H7 (cell line): ENCODE results near the gene GPALPP1. TPM values are rescaled to one million over a fixed set of nuclear protein-coding genes. Genes with fewer than 3 reads are reported as not detected.

Experiments
- DNase-seq: peaks from one replicate; pipeline ENCODE4 v3.0.0; 2012
- H3K27me3 ChIP-seq: 2 replicates; pipeline ENCODE4 v1.6.0; 2011; ENCODE audit warnings: mild to moderate bottlenecking, low read length; ENCODE audit not compliant: control insufficient read depth, insufficient read depth
- H3K36me3 ChIP-seq: replicated peaks from 2 replicates; pipeline ENCODE4 v1.5.1; 2011; ENCODE audit warnings: low read length; ENCODE audit not compliant: control insufficient read depth, insufficient read depth
- H3K4me3 ChIP-seq: 2 replicates; pipeline ENCODE4 v1.5.1; 2011; ENCODE audit warnings: low read depth, mild to moderate bottlenecking, control low read depth, low read length, moderate library complexity; ENCODE audit not compliant: insufficient read depth
- total RNA-seq: library from RNA; depleted of rRNA; stranded (reverse); fragments of >200 nt; shearing (Covaris generic); gene quantifications from 2 replicates; pipeline ENCODE4 v1.2.3, GENCODE V29; 2014

Gene GPALPP1
- total RNA-seq, 1 experiment from 2014 or later: 25.7 TPM

DNA sequence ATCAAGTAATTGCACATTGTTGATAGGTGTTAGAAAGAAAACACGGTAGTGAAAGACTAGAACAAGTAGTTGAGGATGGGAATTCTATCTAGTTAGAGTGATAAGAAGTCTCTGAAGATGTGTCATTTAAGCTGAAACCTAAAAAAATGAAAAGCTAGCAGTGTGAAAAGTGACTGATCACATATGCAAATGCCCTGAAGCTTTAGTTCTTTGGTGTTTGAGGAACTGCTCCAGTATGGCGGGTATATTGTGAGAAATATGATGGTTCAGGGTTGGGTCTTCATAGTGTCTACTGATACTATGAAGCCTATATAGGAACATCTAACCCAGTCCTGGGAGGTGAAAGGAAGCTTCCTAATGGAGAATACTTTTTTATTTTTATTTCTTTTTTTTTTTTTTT is 45.0 kb downstream of the GPALPP1 start:
- H3K36me3 ChIP-seq: no peaks in the 10 kb centered on the region
- DNase-seq: no peak
- no peaks in the 10 kb centered on the region for H3K27me3 ChIP-seq
- no peak overlapping the region for H3K4me3 ChIP-seq

- no peak for DNase-seq
- no peak overlapping the region for H3K4me3 ChIP-seq
- no peaks in the 10 kb centered on the region for H3K36me3 ChIP-seq
- H3K27me3 ChIP-seq: no peaks in the 10 kb centered on the region
Measured at GRCh38 chr13:45036206-45036605, 46.9 kb downstream of the GPALPP1 start.

DNA sequence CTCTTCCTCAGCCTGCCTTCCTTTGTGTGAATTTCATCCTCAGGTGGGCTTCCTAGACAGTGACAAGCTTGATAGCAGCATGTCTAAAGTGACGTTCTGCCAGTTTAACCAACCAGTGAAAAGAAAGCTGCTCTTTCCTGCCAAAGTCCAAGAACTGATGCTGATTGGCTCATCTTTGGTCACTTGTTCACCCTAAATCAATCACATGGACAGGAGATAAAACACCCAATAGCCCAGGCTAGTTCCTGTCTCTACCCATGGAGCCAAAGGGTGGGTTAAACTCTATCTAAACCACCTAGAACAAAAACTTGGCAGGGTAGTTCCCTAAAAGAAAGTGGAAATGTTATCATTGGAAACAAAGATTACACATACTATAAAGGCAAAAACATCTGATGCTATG is 50.8 kb downstream of the GPALPP1 start:
- Histone ChIP-seq H3K27me3 (no peaks in the 10 kb centered on the region), H3K4me3 (no peak overlapping the region), H3K36me3 (no peaks in the 10 kb centered on the region)
- no peak for DNase-seq

- Histone ChIP-seq H3K4me3 (no peak overlapping the region), H3K36me3 (no peaks in the 10 kb centered on the region), H3K27me3 (no peaks in the 10 kb centered on the region)
- DNase-seq: no peak
Measured at GRCh38 chr13:45040622-45041021, 51.3 kb downstream of the GPALPP1 start.

DNA sequence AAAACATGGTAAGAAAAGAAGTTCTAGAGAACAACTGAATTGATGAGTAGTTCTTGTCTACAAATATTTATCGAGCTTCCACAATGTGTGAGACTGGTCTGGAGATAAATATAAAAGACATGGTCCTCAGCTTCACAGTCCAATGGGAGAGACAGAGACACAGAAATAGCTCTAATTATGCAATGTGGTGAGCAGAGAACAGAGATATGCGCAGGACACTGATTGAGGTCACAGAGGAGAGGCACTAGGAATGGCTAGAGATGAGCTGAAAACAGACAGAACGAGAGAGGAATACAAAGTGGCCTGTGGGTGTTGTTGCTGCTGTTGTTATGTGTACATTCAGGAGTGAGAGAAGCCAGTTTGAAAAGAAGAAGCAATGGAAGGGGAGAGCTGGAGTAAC is 53.2 kb downstream of the GPALPP1 start:
- Histone ChIP-seq H3K27me3 (peaks cover 1% of the 10 kb centered on the region; the same call in 1 of the 2 replicates), H3K4me3 (no peak overlapping the region), H3K36me3 (no peaks in the 10 kb centered on the region)
- DNase-seq: no peak

- peaks cover 1% of the 10 kb centered on the region; the same call in 1 of the 2 replicates for H3K27me3 ChIP-seq
- H3K36me3 ChIP-seq: no peaks in the 10 kb centered on the region
- H3K4me3 ChIP-seq: peak overlapping the region; percentile 40
- no peak for DNase-seq
Measured at GRCh38 chr13:45046445-45046844, 57.1 kb downstream of the GPALPP1 start.

DNA sequence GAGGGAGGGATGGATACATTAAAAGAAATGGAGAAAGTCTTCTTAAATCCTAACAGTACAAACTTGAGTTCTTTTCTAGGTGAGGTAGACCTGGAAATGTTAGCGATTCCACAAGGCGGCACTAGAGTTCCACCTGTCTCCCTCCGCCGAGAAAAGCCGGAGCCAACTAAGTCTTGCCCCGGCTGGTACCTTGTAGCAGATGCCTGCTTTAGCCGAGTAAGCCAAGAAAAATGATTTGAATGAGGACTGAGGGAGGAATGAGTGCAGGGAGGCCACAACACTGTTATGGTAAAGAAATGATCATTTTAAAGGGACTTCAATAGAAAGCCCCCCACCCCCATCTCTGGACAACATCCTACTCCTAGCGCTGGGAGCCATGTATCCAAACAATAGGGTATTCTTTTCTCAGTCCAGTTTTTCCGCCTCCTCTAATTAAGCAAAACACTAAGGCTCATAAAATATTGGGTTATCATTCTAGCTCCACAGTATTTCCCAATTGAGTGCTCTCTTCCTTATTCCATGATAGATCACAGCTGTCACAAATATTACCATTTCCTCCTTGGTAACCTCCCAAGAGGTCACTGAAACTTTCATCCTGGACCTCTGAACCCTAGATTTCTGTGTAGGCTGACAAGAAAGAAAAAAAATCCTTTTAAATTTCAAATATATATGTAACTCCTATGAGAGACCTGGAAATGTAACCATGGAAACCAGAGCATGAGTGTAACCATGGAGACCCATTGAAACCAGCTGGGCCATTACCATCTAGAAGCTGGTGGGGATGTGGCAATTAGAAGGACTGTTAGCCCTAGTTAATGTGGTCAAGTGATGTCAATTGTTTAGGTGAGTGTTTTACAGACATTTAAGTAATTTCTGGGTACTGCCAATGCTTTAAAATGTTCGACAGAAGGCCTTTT is 58.3 kb downstream of the GPALPP1 start:
- H3K27me3 ChIP-seq: peaks cover 1% of the 10 kb centered on the region; the same call in 1 of the 2 replicates
- DNase-seq: peak; percentile 82
- peak overlapping the region; percentile 40 for H3K4me3 ChIP-seq
- H3K36me3 ChIP-seq: no peaks in the 10 kb centered on the region

DNA sequence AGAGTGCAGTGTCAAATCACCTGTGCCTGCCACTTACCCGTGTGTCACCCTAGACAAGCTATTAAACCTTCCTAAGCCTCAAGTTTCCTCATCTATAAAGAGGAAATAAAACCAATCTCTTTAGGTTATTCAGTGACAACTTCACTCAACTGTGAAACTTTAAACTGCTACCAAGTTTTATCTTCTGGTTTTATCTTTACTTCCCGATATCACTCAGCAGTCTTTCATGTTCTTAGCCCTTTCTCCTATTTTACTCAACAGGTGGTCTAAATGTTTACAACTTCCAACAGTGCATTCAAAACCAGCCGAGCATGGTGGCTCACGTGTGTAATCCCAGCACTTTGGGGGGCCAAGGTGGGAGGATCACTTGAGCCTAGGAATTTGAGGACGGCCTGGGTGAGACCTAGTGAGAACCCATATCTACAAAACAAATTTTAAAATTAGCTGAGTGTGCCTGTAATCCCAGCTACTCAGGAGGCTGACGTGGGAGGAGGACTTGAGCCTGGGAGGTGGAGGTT is 59.6 kb downstream of the GPALPP1 start:
- DNase-seq: no peak
- H3K36me3 ChIP-seq: no peaks in the 10 kb centered on the region
- H3K27me3 ChIP-seq: peaks cover 1% of the 10 kb centered on the region; the same call in 1 of the 2 replicates
- no peak overlapping the region for H3K4me3 ChIP-seq

- DNase-seq: no peak
- Histone ChIP-seq H3K36me3 (no peaks in the 10 kb centered on the region), H3K4me3 (no peak overlapping the region), H3K27me3 (peaks cover 1% of the 10 kb centered on the region; the same call in 1 of the 2 replicates)
Measured at GRCh38 chr13:45049478-45049877, 60.1 kb downstream of the GPALPP1 start.

- H3K4me3 ChIP-seq: no peak overlapping the region
Measured at GRCh38 chr13:45051315-45051714, 62.0 kb downstream of the GPALPP1 start.

DNA sequence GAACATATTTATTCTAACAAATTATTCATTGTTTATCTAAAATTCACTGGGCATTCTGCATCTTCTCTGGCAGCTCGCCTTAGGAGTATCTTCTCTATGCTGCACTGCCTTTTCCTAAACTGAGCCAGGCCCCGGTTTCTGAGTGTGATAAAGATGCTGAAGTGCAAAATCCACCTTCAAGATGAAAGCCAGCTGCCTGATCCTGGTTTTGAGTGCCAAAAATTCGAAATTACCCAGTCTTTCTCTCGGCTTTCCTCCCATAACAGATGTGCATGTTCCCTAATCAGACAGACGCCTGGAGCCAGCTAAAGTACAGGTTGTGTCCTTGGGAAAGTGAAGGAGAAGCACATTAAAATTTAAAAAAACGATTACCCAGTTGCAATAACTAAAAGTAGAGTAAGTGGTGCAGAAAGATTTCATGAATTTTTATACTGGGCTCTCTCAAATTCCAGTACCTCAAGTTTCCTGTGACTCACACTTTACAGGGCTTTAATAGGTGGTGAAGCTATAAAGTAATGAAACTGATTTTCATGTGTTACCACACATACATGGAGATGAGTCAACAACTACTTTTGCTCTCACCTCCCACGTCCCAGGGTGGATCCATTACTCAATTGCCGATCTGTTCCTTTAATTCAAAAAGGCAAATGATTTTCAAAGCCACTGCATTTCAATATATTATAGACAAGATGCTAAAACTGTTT is 66.0 kb downstream of the GPALPP1 start:
- no peak for DNase-seq
- H3K27me3 ChIP-seq: no peaks in the 10 kb centered on the region
- H3K4me3 ChIP-seq: no peak overlapping the region
- no peaks in the 10 kb centered on the region for H3K36me3 ChIP-seq

More at GRCh38 chr13:45051315-45051714, 62.0 kb downstream of the GPALPP1 start:
- Histone ChIP-seq H3K36me3 (no peaks in the 10 kb centered on the region), H3K27me3 (peaks cover 1% of the 10 kb centered on the region; the same call in 1 of the 2 replicates)
- no peak for DNase-seq

DNA sequence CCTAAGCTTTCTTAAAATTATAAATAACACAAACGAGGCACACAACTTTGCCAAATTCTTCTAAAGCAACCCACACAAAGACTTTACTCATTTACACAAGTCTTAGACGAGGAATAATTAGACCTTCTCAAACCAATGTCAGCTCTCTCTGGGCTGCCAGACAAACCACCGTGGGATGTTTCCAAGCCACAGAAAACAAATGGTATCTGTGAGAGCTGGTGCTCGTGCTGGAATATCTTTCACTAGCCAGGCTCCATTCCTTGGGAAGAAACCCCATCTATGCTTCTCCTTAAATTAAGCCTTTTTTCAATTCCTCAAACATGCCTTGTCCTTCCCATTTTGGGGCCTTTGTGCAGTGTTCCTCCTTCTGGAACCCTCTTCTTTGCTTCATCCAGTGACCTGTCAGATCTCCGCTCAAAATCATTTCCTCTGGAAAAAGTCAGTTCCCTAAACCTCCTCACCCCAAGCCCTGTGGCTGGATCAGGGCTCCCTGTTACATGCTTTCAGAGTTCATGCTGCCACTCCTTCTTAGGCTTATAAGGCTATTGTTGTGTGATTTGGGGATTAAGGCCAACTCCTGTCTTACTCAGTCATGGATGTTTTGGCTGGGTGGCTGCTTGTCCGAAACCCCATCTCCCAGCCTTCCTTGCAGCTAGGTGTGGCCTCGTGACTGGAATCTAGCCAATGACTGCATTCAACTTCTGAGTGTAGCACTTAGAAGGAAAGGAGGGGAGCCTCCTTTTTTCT is 66.7 kb downstream of the GPALPP1 start:
- H3K36me3 ChIP-seq: no peaks in the 10 kb centered on the region
- H3K4me3 ChIP-seq: no peak overlapping the region
- H3K27me3 ChIP-seq: no peaks in the 10 kb centered on the region
- no peak for DNase-seq

- H3K36me3 ChIP-seq: no peaks in the 10 kb centered on the region
Measured at GRCh38 chr13:45060062-45060461, 70.7 kb downstream of the GPALPP1 start.

GRCh38 chr13:45063261-45063860 is 74.0 kb downstream of the GPALPP1 start:
- no peak for DNase-seq
- no peaks in the 10 kb centered on the region for H3K36me3 ChIP-seq
- H3K4me3 ChIP-seq: no peak overlapping the region
- no peaks in the 10 kb centered on the region for H3K27me3 ChIP-seq

More at GRCh38 chr13:45060062-45060461, 70.7 kb downstream of the GPALPP1 start:
- Histone ChIP-seq H3K4me3 (no peak overlapping the region), H3K27me3 (no peaks in the 10 kb centered on the region)
- DNase-seq: no peak
